H1 (cell line): ENCODE results near the gene NR2C2. TPM values are rescaled to one million over a fixed set of nuclear protein-coding genes. Genes with fewer than 3 reads are reported as not detected.

Experiments
- CTCF ChIA-PET: fragments of 300-600 bp; sonication (Branson Sonifier 250); formaldehyde crosslinking; loops from one replicate; lab custom pipeline; 2021; ENCODE audit not compliant: partially characterized antibody; lab: Charles Lee
- POLR2A ChIA-PET: fragments of 300-600 bp; sonication (Branson Sonifier 250); formaldehyde crosslinking; loops from one replicate; lab custom pipeline; 2021; ENCODE audit warnings: inconsistent platforms; ENCODE audit not compliant: partially characterized antibody; lab: Charles Lee
- DNase-seq, 2 experiments: peaks; one replicate each; pipeline versions ENCODE4 v3.0.0 to v3.0.0-alpha.2; 2010 to 2022; ENCODE audit warnings: low spot score in 2 of 2, low read depth in 1 of 2, mixed read lengths in 1 of 2
- FAIRE-seq: peaks from 2 replicates; lab custom pipeline; 2011; peaks lifted over from hg19 to GRCh38; lab: Jason Lieb, UNC
- H2AFZ ChIP-seq: 2 replicates; pipeline ENCODE4 v1.8.1; 2012; ENCODE audit warnings: low read length, inconsistent platforms
- H2AK5ac ChIP-seq: 2 replicates; pipeline ENCODE4 v1.6.1; 2013; ENCODE audit warnings: low read depth, low read length
- H2BK120ac ChIP-seq: replicated peaks from 2 replicates; pipeline ENCODE3; 2013; ENCODE audit warnings: low read depth, low read length, inconsistent platforms
- H2BK12ac ChIP-seq: 2 replicates; pipeline ENCODE4 v1.6.1; 2013; ENCODE audit warnings: low read depth, low read length
- H2BK15ac ChIP-seq: 2 replicates; pipeline ENCODE4 v1.6.1; 2013; ENCODE audit warnings: low read length
- H2BK20ac ChIP-seq: 2 replicates; pipeline ENCODE4 v1.6.1; 2013; ENCODE audit warnings: low read length
- H2BK5ac ChIP-seq: 2 replicates; pipeline ENCODE4 v1.6.1; 2013; ENCODE audit warnings: low read depth, low read length
- H3K14ac ChIP-seq: 2 replicates; pipeline ENCODE4 v1.6.1; 2013; ENCODE audit warnings: inconsistent platforms; ENCODE audit not compliant: insufficient read length
- H3K18ac ChIP-seq: 2 replicates; pipeline ENCODE4 v1.6.1; 2013; ENCODE audit warnings: low read length; ENCODE audit errors: extremely low read depth
- H3K23ac ChIP-seq: 2 replicates; pipeline ENCODE4 v1.6.1; 2013; ENCODE audit warnings: inconsistent platforms; ENCODE audit not compliant: insufficient read length
- H3K23me2 ChIP-seq: 2 replicates; pipeline ENCODE4 v1.6.1; 2013; ENCODE audit warnings: low read depth, low read length
- H3K27ac ChIP-seq: 2 replicates; pipeline ENCODE4 v1.6.1; 2011; ENCODE audit warnings: low read depth, low read length, inconsistent platforms
- H3K27me3 ChIP-seq, 4 experiments: replicated peaks in 1 of 4; 1 replicate in 1 of 4; 2 replicates in 3 of 4; pipeline versions ENCODE4 v1.6.1 to v1.8.1; 2011 to 2013; ENCODE audit warnings: low read length in 3 of 4, mild to moderate bottlenecking in 3 of 4, inconsistent platforms in 2 of 4, mixed read lengths in 2 of 4, moderate library complexity in 1 of 4; ENCODE audit not compliant: control insufficient read depth in 3 of 4, insufficient read depth in 3 of 4; ENCODE audit errors: extremely low read depth in 1 of 4
- H3K36me3 ChIP-seq, 4 experiments: 2 replicates each; pipeline versions ENCODE4 v1.6.1 to v1.8.1; 2011 to 2013; ENCODE audit warnings: mild to moderate bottlenecking in 4 of 4, low read length in 3 of 4, moderate library complexity in 2 of 4, control low read depth in 1 of 4, inconsistent platforms in 1 of 4; ENCODE audit not compliant: insufficient read depth in 4 of 4, control insufficient read depth in 2 of 4
- H3K4ac ChIP-seq: replicated peaks from 2 replicates; pipeline ENCODE3; 2013; ENCODE audit warnings: low read length, low read depth, mixed read lengths, inconsistent platforms; ENCODE audit not compliant: insufficient read length
- H3K4me1 ChIP-seq, 4 experiments: replicated peaks in 1 of 4; 1 replicate in 1 of 4; 2 replicates in 3 of 4; pipeline versions ENCODE4 v1.6.1 to v1.8.1; 2011 to 2013; ENCODE audit warnings: low read length in 3 of 4, inconsistent platforms in 2 of 4, mixed read lengths in 1 of 4; ENCODE audit not compliant: insufficient read depth in 4 of 4, control insufficient read depth in 3 of 4
- H3K4me2 ChIP-seq, 2 experiments: 2 replicates each; pipeline versions ENCODE4 v1.6.1 to v1.8.1; 2011 to 2013; ENCODE audit warnings: low read depth in 2 of 2, low read length in 2 of 2, control low read depth in 1 of 2, inconsistent platforms in 1 of 2, mild to moderate bottlenecking in 1 of 2; ENCODE audit not compliant: insufficient read depth in 1 of 2
- H3K4me3 ChIP-seq, 4 experiments: fragments of 200-600, 300-600 bp in 1 of 4; sonication (generic), shearing (Covaris generic), sonication (Bioruptor Twin) in 1 of 4; 2 replicates each; pipeline versions ENCODE4 v1.5.1 to v1.8.1; 2011 to 2016; ENCODE audit warnings: low read length in 4 of 4, low read depth in 3 of 4, control low read depth in 2 of 4, inconsistent platforms in 2 of 4, mild to moderate bottlenecking in 2 of 4, mixed read lengths in 1 of 4, moderate library complexity in 1 of 4; ENCODE audit not compliant: insufficient read depth in 2 of 4; ENCODE audit errors: extremely low read depth in 1 of 4
- H3K56ac ChIP-seq: replicated peaks from 2 replicates; pipeline ENCODE3; 2013; ENCODE audit warnings: low read depth, mild to moderate bottlenecking, mixed read lengths, low read length, inconsistent platforms; ENCODE audit not compliant: insufficient read length
- H3K79me1 ChIP-seq: 2 replicates; pipeline ENCODE4 v1.6.1; 2013; ENCODE audit warnings: low read depth, low read length, control low read depth
- H3K79me2 ChIP-seq, 2 experiments: 2 replicates each; pipeline versions ENCODE4 v1.6.1 to v1.8.1; 2012 to 2013; ENCODE audit warnings: low read length in 2 of 2, mild to moderate bottlenecking in 2 of 2, inconsistent platforms in 1 of 2; ENCODE audit not compliant: insufficient read depth in 2 of 2, control insufficient read depth in 1 of 2
- H3K9ac ChIP-seq, 4 experiments: replicated peaks in 1 of 4; 1 replicate in 1 of 4; 2 replicates in 3 of 4; pipeline versions ENCODE4 v1.6.1 to v1.8.1; 2011 to 2013; ENCODE audit warnings: low read depth in 3 of 4, low read length in 3 of 4, control low read depth in 2 of 4, mild to moderate bottlenecking in 2 of 4, moderate library complexity in 2 of 4, inconsistent platforms in 1 of 4; ENCODE audit errors: extremely low read depth in 1 of 4
- H3K9me3 ChIP-seq, 2 experiments: 2 replicates each; pipeline versions ENCODE4 v1.6.1 to v1.8.1; 2012 to 2013; ENCODE audit warnings: mild to moderate bottlenecking in 2 of 2, moderate library complexity in 2 of 2, control low read depth in 1 of 2, inconsistent platforms in 1 of 2, low read depth in 1 of 2, low read length in 1 of 2, mixed read lengths in 1 of 2; ENCODE audit not compliant: insufficient read depth in 2 of 2
- H4K20me1 ChIP-seq, 2 experiments: replicated peaks in 1 of 2; 2 replicates each; pipeline versions ENCODE3 to v1.8.1; 2011 to 2013; ENCODE audit warnings: inconsistent platforms in 2 of 2, low read length in 2 of 2, mild to moderate bottlenecking in 1 of 2; ENCODE audit not compliant: insufficient read depth in 2 of 2, control insufficient read depth in 1 of 2
- H4K5ac ChIP-seq: 2 replicates; pipeline ENCODE4 v1.6.1; 2013; ENCODE audit warnings: low read length, low read depth, mixed read lengths, inconsistent platforms; ENCODE audit not compliant: insufficient read length
- H4K8ac ChIP-seq: 2 replicates; pipeline ENCODE4 v1.8.0; 2013; ENCODE audit warnings: mild to moderate bottlenecking, moderate library complexity, low read length, inconsistent platforms; ENCODE audit not compliant: insufficient read depth; ENCODE audit errors: extremely low read depth
- H4K91ac ChIP-seq: replicated peaks from 2 replicates; pipeline ENCODE3; 2013; ENCODE audit warnings: low read length, mixed read lengths, inconsistent platforms; ENCODE audit not compliant: insufficient read length
- RAD21 ChIP-seq, 2 experiments: IDR thresholded peaks in 1 of 2; conservative IDR thresholded peaks in 1 of 2; 2 replicates each; pipeline ENCODE4 v1.6.1; 2011; ENCODE audit warnings: low read depth in 2 of 2, low read length in 2 of 2, improper control_type of control experiment in 1 of 2, inconsistent platforms in 1 of 2, mild to moderate bottlenecking in 1 of 2, moderate library complexity in 1 of 2
- RFX5 ChIP-seq: IDR thresholded peaks from 2 replicates; pipeline ENCODE4 v1.6.1; 2011; ENCODE audit warnings: low read depth, low read length, improper control_type of control experiment, borderline replicate concordance
- WGBS, 2 experiments: shearing (Covaris generic) in 1 of 2; methylation state at CpG; one replicate each; pipeline versions ENCODE4 v1.1.6 to v1.1.7; 2013 to 2015; ENCODE audit warnings: low lambda C conversion rate in 2 of 2, mixed read lengths in 2 of 2, inconsistent platforms in 1 of 2, low coverage in 1 of 2, missing lambda C conversion rate in 1 of 2; ENCODE audit not compliant: insufficient replicate concordance in 2 of 2, insufficient coverage in 1 of 2, insufficient read length in 1 of 2; ENCODE audit errors: extremely low coverage in 1 of 2, missing lambda C conversion rate in 1 of 2; 5-methylcytosine and 5-hydroxymethylcytosine counted together
- polyA plus RNA-seq, 7 experiments: library from polyadenylated mRNA; depleted of rRNA in 3 of 7; stranded (reverse) in 5 of 7; unstranded in 2 of 7; fragments of >200 nt in 5 of 7; fragments of 200-250 nt in 2 of 7; gene quantifications; 1 replicate in 5 of 7; 2 replicates in 1 of 7; 4 replicates in 1 of 7; pipeline versions ENCODE4 v1.2.1 to v1.2.3, GENCODE V29; 2011 to 2013; ENCODE audit warnings: missing spikeins in 2 of 7, mixed read lengths in 2 of 7
- total RNA-seq: library from RNA; stranded (reverse); fragmentation: NEBNext Ultra II Directional; extraction: Animal tissue kit (Norgen Biotek cat#: 25700); gene quantifications from 2 replicates; pipeline ENCODE4 v1.2.1, GENCODE V29; 2021
- TF ChIP-seq, protein P1 (sequence below), 3 experiments: IDR thresholded peaks; 1 replicate in 2 of 3; 2 replicates in 1 of 3; pipeline versions ENCODE4 v1.5.1 to v1.6.1; 2011; ENCODE audit warnings: low read length in 3 of 3, mild to moderate bottlenecking in 3 of 3, inconsistent platforms in 2 of 3, low read depth in 1 of 3, moderate library complexity in 1 of 3; ENCODE audit not compliant: insufficient read depth in 1 of 3; ENCODE audit errors: control extremely low read depth in 1 of 3

NR2C2 gene
- total and polyA plus RNA-seq, 2 of the 8 experiments (the other 6 are each of a cell fraction or from before 2014, with no cell fraction given) = 16.6 to 44.4 TPM

GRCh38 chr3:15074500-15074899, 127.1 kb downstream of the NR2C2 start:
- Histone ChIP-seq H3K79me2 (no peaks in the 10 kb centered on the region), H3K9ac (no peak overlapping the region), H3K56ac (no peak overlapping the region), H2BK12ac (no peak overlapping the region), H3K9me3 (no peaks in the 10 kb centered on the region), H3K36me3 (peaks cover 3 to 45% (median 30%) of the 10 kb centered on the region in 4 experiments), H4K91ac (no peak overlapping the region), H2BK120ac (no peak overlapping the region), H3K79me1 (no peaks in the 10 kb centered on the region), H3K4me2 (no peak overlapping the region), H2BK5ac (no peak overlapping the region), H3K27ac (no peak overlapping the region), H3K27me3 (no peaks in the 10 kb centered on the region), H2BK20ac (no peak overlapping the region), H2AFZ (no peak overlapping the region), H3K23ac (no peak overlapping the region), H3K4me1 (no peaks in the 10 kb centered on the region), H4K8ac (no peak overlapping the region; the same call in 1 of the 2 replicates), H3K18ac (no peak overlapping the region), H3K4me3 (no peak overlapping the region), H2BK15ac (no peak overlapping the region), H3K14ac (no peak overlapping the region), H4K5ac (no peak overlapping the region), H3K23me2 (no peaks in the 10 kb centered on the region), H4K20me1 (no peaks in the 10 kb centered on the region), H3K4ac (no peak overlapping the region), H2AK5ac (no peak overlapping the region)
- FAIRE-seq = no peak
- 90% methylated on average over 19 of the region's 19 CpGs; no CpG with 5 or more reads in 1 of the 2 experiments for WGBS, 2 experiments
- ChIA-PET POLR2A (interaction anchor here (0.9 kb wide), 1 partner anchor 10 kb away, joined by 4 read pairs; the partner anchor contains the start of gene MRPS25), CTCF (interaction anchor here (2.1 kb wide), 1 partner anchor 10 kb away, joined by 6 read pairs; the partner anchor contains the start of gene MRPS25)
- no peak for DNase-seq
- TF ChIP-seq, protein P1, sequence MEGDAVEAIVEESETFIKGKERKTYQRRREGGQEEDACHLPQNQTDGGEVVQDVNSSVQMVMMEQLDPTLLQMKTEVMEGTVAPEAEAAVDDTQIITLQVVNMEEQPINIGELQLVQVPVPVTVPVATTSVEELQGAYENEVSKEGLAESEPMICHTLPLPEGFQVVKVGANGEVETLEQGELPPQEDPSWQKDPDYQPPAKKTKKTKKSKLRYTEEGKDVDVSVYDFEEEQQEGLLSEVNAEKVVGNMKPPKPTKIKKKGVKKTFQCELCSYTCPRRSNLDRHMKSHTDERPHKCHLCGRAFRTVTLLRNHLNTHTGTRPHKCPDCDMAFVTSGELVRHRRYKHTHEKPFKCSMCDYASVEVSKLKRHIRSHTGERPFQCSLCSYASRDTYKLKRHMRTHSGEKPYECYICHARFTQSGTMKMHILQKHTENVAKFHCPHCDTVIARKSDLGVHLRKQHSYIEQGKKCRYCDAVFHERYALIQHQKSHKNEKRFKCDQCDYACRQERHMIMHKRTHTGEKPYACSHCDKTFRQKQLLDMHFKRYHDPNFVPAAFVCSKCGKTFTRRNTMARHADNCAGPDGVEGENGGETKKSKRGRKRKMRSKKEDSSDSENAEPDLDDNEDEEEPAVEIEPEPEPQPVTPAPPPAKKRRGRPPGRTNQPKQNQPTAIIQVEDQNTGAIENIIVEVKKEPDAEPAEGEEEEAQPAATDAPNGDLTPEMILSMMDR (IDR thresholded peaks at IDR 0.05; ENCODE audit: control extremely low read depth in 1 of 3, insufficient read depth in 1 of 3, low read depth in 1 of 3, low read length in 3 of 3) = peak in 1 of 3 experiments; percentile 5; a peak in 1 of 4 replicates
- no peak for TF ChIP-seq RFX5
- 0 out of 4 replicates have a peak, but pooled peaks of 1 of the 2 experiments have one; percentile 6 for TF ChIP-seq RAD21 (IDR thresholded peaks at IDR 0.05 in 1 of 2, conservative IDR thresholded peaks at IDR 0.05 in 1 of 2; ENCODE audit: low read depth in 2 of 2, low read length in 2 of 2)
